ENCODE measurements around the gene LRRC75A. TPM values are rescaled to one million over a fixed set of nuclear protein-coding genes. Genes with fewer than 3 reads are reported as not detected.

LRRC75A gene
- polyA plus RNA-seq, 2 of the 4 experiments (the other 2 are of a cell fraction) = 0.65 to 0.85 TPM

DNA sequence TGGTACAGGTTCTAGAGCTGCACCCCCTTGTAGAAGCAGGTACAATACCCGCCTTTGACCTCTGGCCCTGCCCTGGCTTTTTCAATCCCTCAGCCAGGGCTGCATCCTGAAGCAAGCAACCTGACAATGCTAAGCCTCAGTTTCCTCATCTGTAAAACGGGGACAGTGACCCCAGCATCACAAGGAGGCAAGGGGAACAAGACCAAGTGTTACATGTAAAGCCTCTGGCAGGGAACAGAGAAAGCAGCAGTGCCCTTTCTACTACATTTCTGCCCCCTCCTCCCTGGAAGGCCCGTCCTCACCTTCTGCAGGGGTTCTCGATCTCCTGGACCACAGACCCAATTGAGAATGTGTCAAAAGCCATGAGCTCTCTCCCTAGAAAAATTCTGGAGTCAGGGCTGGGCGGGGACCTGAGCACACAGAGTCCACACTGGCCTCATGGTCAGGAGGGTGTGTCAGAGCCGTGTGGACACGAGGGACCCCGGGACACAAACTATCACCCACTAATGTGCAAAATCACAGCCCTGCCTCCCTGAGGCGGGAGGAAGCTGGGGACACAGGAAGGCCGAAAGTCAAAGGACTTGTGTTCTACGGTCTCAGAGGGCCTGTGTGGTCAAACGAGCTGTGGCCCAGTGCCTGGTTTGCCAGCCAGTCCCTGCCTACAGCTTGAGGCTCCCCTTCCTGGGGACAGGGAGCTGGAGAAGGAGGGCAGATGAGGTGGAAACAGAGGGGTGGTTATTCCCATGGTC is 27.5 kb downstream of the LRRC75A start:
- H3K4me1 ChIP-seq = peaks cover 10% of the 10 kb centered on the region; the same call in 2 of the 3 replicates
- WGBS (ENCODE audit: missing lambda C conversion rate) = 81% methylated on average over 12 of the region's 12 CpGs
- POLR2A ChIA-PET = interaction anchor here (1.4 kb wide), 1 partner anchor 26 kb away, joined by 5 read pairs; no protein-coding TSS in a partner anchor
- CTCF ChIA-PET = interaction anchor here (1.6 to 29.8 kb wide), 5 partner anchors 9 to 56 kb away, joined by 4 to 589 read pairs (median 9); no protein-coding TSS in a partner anchor
- TF ChIP-seq HOXA7 (CRISPR knock-in tag; IDR thresholded peaks at IDR 0.05) = no peak
- TF ChIP-seq FOXS1 (CRISPR knock-in tag; IDR thresholded peaks at IDR 0.05) = no peak
- TF ChIP-seq, protein P1, sequence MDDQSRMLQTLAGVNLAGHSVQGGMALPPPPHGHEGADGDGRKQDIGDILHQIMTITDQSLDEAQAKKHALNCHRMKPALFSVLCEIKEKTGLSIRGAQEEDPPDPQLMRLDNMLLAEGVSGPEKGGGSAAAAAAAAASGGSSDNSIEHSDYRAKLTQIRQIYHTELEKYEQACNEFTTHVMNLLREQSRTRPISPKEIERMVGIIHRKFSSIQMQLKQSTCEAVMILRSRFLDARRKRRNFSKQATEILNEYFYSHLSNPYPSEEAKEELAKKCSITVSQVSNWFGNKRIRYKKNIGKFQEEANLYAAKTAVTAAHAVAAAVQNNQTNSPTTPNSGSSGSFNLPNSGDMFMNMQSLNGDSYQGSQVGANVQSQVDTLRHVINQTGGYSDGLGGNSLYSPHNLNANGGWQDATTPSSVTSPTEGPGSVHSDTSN (IDR thresholded peaks at IDR 0.05) = no peak
- TF ChIP-seq, protein P2, sequence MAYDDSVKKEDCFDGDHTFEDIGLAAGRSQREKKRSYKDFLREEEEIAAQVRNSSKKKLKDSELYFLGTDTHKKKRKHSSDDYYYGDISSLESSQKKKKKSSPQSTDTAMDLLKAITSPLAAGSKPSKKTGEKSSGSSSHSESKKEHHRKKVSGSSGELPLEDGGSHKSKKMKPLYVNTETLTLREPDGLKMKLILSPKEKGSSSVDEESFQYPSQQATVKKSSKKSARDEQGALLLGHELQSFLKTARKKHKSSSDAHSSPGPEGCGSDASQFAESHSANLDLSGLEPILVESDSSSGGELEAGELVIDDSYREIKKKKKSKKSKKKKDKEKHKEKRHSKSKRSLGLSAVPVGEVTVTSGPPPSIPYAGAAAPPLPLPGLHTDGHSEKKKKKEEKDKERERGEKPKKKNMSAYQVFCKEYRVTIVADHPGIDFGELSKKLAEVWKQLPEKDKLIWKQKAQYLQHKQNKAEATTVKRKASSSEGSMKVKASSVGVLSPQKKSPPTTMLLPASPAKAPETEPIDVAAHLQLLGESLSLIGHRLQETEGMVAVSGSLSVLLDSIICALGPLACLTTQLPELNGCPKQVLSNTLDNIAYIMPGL (CRISPR knock-in tag; IDR thresholded peaks at IDR 0.05; ENCODE audit: borderline replicate concordance) = no peak
- TF ChIP-seq TP53 (CRISPR knock-in tag; IDR thresholded peaks at IDR 0.05) = no peak
- no peak for TF ChIP-seq RARB (CRISPR knock-in tag; IDR thresholded peaks at IDR 0.05)
- DNase-seq (ENCODE audit: low read depth in 1 of 2, low spot score in 1 of 2) (no peak), FAIRE-seq (no peak), ATAC-seq (no peak)
- H3K4me3 ChIP-seq = no peak overlapping the region
- H3K4me2 ChIP-seq = no peak overlapping the region
- H3K9me3 ChIP-seq = no peaks in the 10 kb centered on the region
- no peak overlapping the region for H3K27ac ChIP-seq

DNA sequence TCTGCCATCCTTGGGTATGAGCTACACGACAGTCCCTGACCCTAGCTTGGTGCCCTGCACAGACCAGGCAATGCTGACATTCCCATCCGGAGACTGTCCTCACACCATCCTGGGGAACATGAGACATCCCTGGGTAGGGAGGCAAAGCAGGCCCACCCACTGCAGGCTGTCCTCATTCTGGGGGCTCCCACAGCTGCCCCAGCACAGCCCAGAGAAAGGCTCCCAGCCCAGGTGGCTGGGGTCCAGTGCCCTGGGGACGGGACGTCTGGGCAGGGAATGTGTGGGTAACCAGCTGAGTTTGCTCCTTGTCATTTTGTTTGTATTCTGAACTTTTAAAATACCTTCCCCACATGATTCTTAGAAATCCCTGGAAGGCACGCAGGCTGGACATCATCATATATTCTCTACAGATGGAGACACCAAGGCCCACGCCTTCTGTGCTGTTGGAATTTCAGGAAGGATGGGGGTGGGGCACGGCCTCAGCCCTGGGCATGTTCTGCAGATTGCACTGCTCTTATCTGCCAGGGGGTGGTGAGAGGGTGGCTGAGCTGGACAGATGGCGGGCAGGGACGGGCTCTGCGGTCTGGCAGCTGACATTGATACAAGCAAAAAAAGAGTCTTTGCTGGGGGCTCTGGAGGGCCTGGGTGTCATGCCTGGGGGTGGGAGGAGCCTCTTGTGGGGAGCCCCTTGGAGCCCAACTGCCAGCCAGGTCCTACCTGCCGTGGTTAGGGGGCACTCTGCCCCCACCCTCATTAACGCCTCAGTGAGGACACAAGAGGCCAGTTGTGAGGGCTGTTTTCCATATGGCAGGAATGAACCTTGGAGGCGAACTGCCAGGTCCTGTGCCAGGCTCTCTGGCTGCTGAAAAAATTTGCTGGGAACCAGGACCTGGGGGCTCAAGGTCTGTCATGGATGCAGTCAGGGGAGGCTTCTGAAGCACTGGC is 28.4 kb downstream of the LRRC75A start:
- peaks cover 10% of the 10 kb centered on the region; the same call in 2 of the 3 replicates for H3K4me1 ChIP-seq
- POLR2A ChIA-PET = no interaction called here
- 84% methylated on average over 13 of the region's 13 CpGs for WGBS (ENCODE audit: missing lambda C conversion rate)

DNA sequence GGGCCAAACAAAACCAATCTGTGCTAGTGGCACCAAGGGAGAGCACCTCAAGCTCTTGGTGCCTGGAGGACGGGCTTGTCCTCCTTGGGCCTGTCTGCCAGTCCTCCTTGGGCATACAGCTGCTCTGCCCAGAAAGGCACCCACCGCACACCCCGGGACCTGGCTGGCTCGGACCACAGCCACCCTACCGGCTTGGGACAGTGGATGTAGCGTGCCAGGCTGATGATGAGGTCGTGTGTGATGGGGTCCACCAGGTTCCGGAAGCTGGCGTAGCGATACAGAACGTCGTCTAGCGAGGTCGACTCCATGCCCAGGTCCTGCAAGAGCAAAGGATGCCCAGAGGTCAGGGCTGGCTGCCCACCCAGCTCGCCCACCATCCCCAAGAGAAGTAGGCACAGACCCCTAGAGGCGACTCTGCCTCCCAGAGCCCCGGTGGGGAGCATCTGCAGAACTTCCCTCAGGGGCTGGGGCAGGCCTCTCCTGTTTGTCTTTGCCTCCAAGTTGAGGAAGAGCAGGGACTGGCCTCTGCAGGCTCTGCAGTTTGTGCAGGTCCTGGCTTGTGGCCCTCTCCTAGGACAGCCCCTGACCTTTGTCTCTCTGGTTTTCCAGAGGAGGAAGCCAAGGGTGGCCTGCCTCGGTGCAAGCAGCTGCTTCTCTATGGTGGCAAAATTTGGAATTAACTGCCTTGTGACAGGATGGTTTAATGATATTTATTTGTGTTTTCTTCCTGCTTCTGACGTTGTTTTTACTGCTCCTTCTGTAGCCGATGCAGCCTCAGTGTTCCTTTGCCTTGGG is 29.7 kb downstream of the LRRC75A start:
- ChIA-PET POLR2A (interaction anchor here (1.3 kb wide), 1 partner anchor 74 kb away, joined by 4 read pairs; no protein-coding TSS in a partner anchor), CTCF (interaction anchor here (1.1 to 29.8 kb wide), 9 partner anchors 7 to 58 kb away, joined by 3 to 589 read pairs (median 5); no protein-coding TSS in a partner anchor)
- Histone ChIP-seq H3K4me1 (peaks cover 10% of the 10 kb centered on the region; the same call in 2 of the 3 replicates), H3K4me2 (no peak overlapping the region), H3K9me3 (no peaks in the 10 kb centered on the region), H3K27ac (no peak overlapping the region), H3K4me3 (no peak overlapping the region)
- WGBS (ENCODE audit: missing lambda C conversion rate) = 87% methylated on average over 20 of the region's 20 CpGs
- FAIRE-seq (no peak), DNase-seq (ENCODE audit: low read depth in 1 of 2, low spot score in 1 of 2) (no peak), ATAC-seq (no peak)
- TF ChIP-seq MAZ (IDR thresholded peaks at IDR 0.05; ENCODE audit: borderline replicate concordance, low read depth, low read length) (no peak), JUNB (IDR thresholded peaks at IDR 0.05) (no peak), CEBPB (IDR thresholded peaks at IDR 0.05) (no peak), HDAC2 (IDR thresholded peaks at IDR 0.05) (no peak), ESRRA (IDR thresholded peaks at IDR 0.05; ENCODE audit: borderline replicate concordance, low read length) (no peak), PHF8 (IDR thresholded peaks at IDR 0.05; ENCODE audit: borderline replicate concordance, low read depth) (no peak), EP300 (IDR thresholded peaks at IDR 0.05) (no peak), EHF (CRISPR knock-in tag; IDR thresholded peaks at IDR 0.05) (no peak), HOXB5 (CRISPR knock-in tag; IDR thresholded peaks at IDR 0.05) (no peak), POLR2A (IDR thresholded peaks at IDR 0.05; ENCODE audit: low read length) (no peak), MAFK (IDR thresholded peaks at IDR 0.05; ENCODE audit: partially characterized antibody) (no peak)
- TF ChIP-seq, protein P3, sequence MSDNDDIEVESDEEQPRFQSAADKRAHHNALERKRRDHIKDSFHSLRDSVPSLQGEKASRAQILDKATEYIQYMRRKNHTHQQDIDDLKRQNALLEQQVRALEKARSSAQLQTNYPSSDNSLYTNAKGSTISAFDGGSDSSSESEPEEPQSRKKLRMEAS (IDR thresholded peaks at IDR 0.05) = no peak
- TF ChIP-seq, protein P4, sequence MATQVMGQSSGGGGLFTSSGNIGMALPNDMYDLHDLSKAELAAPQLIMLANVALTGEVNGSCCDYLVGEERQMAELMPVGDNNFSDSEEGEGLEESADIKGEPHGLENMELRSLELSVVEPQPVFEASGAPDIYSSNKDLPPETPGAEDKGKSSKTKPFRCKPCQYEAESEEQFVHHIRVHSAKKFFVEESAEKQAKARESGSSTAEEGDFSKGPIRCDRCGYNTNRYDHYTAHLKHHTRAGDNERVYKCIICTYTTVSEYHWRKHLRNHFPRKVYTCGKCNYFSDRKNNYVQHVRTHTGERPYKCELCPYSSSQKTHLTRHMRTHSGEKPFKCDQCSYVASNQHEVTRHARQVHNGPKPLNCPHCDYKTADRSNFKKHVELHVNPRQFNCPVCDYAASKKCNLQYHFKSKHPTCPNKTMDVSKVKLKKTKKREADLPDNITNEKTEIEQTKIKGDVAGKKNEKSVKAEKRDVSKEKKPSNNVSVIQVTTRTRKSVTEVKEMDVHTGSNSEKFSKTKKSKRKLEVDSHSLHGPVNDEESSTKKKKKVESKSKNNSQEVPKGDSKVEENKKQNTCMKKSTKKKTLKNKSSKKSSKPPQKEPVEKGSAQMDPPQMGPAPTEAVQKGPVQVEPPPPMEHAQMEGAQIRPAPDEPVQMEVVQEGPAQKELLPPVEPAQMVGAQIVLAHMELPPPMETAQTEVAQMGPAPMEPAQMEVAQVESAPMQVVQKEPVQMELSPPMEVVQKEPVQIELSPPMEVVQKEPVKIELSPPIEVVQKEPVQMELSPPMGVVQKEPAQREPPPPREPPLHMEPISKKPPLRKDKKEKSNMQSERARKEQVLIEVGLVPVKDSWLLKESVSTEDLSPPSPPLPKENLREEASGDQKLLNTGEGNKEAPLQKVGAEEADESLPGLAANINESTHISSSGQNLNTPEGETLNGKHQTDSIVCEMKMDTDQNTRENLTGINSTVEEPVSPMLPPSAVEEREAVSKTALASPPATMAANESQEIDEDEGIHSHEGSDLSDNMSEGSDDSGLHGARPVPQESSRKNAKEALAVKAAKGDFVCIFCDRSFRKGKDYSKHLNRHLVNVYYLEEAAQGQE (IDR thresholded peaks at IDR 0.05) = no peak
- TF ChIP-seq, protein P5, sequence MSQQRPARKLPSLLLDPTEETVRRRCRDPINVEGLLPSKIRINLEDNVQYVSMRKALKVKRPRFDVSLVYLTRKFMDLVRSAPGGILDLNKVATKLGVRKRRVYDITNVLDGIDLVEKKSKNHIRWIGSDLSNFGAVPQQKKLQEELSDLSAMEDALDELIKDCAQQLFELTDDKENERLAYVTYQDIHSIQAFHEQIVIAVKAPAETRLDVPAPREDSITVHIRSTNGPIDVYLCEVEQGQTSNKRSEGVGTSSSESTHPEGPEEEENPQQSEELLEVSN (IDR thresholded peaks at IDR 0.05; ENCODE audit: borderline replicate concordance, low read depth) = no peak

More for the DNA sequence above, 28.4 kb downstream of the LRRC75A start:
- CTCF ChIA-PET = interaction anchor here (1.3 to 29.8 kb wide), 7 partner anchors 8 to 56 kb away, joined by 4 to 589 read pairs (median 7); no protein-coding TSS in a partner anchor
- TF ChIP-seq NR3C1 (IDR thresholded peaks at IDR 0.05) (no peak), JUN (IDR thresholded peaks at IDR 0.05) (0 out of 5 replicates have a peak, but pooled peaks of 1 of the 2 experiments have one; percentile 8), SMC3 (IDR thresholded peaks at IDR 0.05) (0 out of 3 replicates have a peak, but pooled peaks have one; percentile 10)
- ATAC-seq = peak; percentile 57 to 81; a peak in 5 of 6 replicates
- no peak for FAIRE-seq
- no peak overlapping the region for H3K4me2 ChIP-seq
- no peak overlapping the region for H3K4me3 ChIP-seq
- peak in 1 of 2 experiments; percentile 62 for DNase-seq (ENCODE audit: low read depth in 1 of 2, low spot score in 1 of 2)
- H3K27ac ChIP-seq = peak overlapping the region in 1 of 2 experiments; percentile 12; a peak in 1 of 6 replicates
- no peaks in the 10 kb centered on the region for H3K9me3 ChIP-seq

Measured in A549 (cell line).